SIG-M5 (cell line): ENCODE measurements around the gene ZNG1B.
"Not testable (repeated sequence)": the region's sequence is repeated elsewhere in the genome, so short reads cannot be mapped to it uniquely, and the experiment has no call there.

Experiments used
- DNase-seq: peaks from one replicate; lab custom pipeline; 2025; lab: John Stamatoyannopoulos, UW

ZNG1B gene

DNA sequence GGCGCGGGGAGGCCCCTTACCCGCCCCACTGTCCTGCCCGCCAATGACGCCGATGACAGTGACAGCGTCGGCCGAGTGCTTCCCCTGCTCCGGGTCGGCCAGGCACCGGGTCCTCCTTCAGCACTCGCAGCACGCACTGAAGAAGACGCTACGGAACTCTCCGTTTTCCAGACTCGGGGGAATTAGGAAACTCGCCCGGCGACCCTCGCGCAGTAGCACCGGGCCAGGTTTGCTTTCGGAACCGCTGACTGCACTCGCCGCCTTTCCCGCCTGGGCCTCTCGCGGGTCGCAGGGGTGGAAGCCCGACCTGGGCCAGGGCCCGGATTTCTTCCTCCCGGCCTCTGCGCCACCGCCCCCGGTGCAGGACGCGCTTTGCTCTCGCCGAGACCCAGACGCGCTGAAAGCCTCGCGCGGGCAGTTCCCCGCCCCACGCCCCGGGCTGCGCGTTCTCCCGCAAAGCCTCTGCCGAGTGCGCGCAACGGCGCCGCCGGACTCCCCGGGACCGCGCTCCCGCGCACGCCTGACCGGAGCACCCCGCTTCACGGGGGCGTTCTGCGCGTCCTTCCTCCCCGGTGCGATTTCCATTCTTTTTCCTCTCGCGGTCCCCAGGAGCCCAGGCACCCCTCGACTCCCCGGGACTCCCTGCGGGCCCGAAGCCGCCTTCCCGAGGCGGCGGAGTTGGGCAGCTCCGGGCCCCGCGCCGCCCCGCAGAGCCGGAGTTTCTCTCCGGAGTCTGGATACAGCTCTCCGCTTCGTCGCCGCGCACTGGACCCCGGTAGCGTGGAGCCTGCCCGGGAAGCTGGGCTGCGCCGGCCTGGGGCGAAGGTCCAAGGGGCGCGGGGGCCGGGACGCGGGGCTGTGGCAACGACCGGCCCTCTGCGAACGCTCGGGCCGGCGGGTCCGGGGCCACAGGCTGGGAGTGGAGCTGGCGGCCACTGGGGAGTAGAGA is 65.9 kb downstream of the ZNG1B start:
- not testable (repeated sequence) for DNase-seq

- DNase-seq, result not testable (repeated sequence)
Measured at GRCh38 chr2:113504081-113504480, 66.6 kb downstream of the ZNG1B start.

DNA sequence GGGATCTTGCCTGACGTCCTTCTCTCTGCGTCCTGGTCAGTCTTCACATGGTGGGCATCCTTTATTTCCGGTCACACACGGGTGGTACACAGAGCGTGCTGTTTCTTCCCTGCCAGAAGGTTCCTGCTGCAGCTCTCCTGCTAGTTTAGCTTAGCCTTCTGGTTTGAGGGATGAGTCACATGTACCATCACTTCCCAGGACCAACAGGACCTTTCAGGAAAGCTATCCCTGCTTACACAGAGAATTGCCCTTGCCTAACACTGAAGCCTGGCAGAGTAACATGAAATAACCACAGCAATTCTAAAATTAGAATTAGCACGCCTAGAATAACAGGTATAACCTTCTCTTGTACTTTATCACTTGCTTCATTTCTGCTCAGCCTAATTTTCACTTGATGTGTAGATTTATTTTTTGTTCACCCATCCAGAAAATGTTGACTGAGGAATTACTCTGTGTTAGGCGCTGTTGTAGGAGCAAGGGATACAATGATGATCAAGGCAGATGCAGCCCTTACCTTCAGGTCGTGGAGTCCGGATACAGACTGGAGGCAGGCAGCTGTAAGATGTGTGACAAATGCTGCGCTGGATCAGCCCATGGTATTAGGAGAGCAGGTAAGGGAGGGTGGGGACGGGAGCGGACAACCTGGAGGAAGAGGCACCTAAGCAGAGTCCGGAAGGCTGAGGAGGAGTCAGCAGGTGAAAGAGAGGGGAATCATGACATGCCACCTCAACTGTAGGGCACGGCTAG is 70.1 kb downstream of the ZNG1B start:
- DNase-seq, result not testable (repeated sequence)

DNA sequence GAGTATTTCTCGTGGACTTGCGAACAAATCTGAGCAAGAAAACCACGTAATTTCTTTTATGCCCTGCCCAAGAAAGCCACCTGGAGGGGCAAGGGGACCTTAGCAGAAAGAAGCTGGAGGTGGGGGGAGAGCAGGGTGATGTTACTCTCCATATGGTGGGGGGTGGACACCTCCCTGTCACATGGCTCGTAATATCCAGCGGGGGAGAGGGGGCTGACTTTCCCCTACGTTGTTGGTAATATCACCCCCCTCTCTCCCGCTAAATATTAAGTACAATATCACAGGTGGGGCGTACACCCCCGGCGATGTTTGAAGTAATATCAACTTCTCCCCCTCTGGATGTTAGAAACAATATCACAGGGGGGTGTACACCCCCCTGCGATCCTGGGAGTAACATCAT is 70.7 kb downstream of the ZNG1B start:
- not testable (repeated sequence) for DNase-seq

GRCh38 chr2:113510913-113511312 is 73.4 kb downstream of the ZNG1B start:
- DNase-seq, result not testable (repeated sequence)

DNA sequence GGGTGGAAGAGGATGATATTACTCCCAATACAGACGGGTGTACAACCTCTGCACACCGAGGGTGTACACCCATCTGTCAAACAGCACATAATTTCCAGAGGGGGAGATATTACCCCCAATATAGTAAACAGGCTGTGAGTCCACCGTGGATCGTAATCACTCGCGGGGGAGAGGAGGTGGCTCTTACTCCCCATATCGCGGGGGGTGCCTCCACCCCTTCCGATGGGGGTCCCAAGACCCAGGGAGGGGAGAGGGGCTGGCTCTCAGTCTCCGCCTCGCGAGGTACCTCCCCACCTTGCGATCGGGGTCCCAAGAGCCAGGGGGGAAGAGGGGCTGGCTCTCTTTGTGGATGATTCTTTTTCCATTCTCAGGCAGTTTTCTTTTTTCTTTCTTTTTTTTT is 74.4 kb downstream of the ZNG1B start:
- not testable (repeated sequence) for DNase-seq

- DNase-seq, result not testable (repeated sequence)
Measured at GRCh38 chr2:113515457-113515856, 78.0 kb downstream of the ZNG1B start.

- DNase-seq, result not testable (repeated sequence)
Measured at GRCh38 chr2:113515995-113516394, 78.5 kb downstream of the ZNG1B start.

DNA sequence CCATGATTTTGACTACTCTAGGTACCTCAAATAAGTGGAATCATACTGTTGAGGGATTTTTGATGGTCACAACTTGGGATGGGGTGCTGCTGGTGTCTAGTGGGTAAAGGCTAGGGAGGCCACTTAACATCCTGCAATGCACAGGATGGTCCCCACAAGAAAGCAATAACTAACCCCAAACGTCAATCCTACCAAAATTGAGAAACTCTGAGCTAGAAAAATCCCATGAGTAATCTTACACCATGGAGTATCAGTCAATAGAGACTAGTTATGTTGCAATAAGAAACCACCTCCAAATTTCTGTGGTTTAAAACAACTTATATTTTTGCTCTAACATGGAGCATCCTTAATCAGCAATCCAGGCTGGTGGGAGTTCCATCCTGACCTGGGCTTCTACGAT is 79.5 kb downstream of the ZNG1B start:
- not testable (repeated sequence) for DNase-seq

- not testable (repeated sequence) for DNase-seq
Measured at GRCh38 chr2:113520837-113521236, 83.3 kb downstream of the ZNG1B start.

DNA sequence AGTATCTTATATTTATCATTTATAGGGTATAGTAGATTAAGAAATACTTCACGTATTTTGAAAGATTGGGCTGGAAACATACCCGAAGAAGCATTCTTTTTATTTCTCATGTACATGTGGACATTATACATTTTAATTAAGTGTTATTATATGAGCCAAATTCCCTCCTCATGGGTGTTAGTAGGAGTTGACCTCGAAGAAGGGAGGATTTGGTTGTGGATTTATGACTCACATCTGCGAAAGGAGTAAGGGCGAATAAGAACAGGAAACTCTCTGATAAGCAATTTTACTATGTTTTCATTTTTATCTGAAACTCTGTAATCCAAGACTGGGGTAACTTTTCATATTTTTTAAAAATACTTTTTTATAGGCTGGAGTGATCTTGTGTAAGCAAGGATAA is 84.0 kb downstream of the ZNG1B start:
- not testable (repeated sequence) for DNase-seq

DNA sequence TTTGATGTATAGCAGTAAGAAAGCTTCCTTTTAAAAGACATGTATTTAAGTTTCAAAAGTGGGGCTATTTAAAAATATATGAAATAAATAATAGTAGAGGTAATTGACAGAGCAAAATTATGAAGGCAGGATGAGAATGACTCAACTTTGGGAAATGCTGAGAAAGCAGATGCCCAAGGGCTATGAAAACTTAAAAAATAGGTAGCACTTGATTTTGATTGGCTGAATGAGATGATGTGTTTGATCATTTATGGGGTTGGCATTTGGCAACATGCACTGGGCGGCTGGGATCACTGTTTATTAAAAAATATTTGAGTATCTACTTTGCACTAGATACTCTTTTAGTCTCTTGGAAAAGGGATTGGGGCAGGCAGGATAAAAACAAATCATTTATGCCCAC is 87.5 kb downstream of the ZNG1B start:
- DNase-seq, result not testable (repeated sequence)

DNA sequence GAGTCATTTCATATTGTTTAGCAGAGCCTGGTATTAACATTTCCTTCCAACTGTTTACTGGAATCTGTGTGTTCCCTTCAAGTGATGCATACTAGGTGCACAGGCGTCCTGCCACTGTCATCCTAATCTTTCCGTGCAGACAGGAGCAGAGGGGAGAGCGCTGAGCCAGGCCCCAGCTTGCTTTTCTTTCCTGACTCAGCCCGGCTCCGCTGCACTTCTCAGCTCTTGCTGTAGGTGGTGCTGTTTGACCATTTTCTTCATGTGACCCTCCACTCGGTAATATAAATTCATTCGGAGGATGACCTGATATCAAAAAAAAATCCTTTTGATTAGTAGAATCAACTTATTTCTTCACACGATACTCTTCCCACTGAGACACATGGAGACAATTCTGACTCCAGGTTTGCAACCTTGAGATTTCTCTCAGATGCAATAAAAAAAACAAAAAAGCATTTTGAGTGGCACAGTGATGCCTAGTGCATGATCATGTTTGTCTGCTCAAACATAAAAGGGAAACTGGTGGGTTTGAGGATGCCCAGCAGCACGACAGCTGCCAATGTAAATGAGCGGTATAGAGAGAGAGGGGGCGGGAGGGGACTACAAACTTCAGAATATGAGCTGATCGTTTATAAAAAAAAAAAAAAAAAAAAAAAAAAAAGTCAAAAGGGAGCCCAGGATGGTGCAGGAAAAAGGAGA is 90.0 kb downstream of the ZNG1B start:
- DNase-seq, result not testable (repeated sequence)

DNA sequence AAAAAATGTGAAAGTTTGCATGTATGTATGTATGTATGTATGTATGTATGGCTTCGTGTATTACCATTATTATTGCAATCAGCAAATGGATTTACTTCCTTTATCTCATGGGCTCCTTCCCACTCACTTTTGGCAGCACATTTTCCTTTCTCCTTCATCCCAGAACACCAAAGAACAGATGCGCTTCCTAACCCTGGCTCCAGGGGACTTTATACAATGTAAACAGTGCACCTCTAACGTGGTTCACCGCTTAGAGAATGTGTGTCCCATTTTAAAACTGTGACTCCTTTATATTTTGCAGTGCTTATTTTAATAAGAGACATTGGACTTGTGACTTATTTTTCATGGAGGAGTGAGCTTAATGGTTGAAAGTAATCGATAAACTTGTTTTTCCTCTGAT is 90.6 kb downstream of the ZNG1B start:
- not testable (repeated sequence) for DNase-seq

GRCh38 chr2:113528904-113529303 is 91.4 kb downstream of the ZNG1B start:
- DNase-seq, result not testable (repeated sequence)

DNA sequence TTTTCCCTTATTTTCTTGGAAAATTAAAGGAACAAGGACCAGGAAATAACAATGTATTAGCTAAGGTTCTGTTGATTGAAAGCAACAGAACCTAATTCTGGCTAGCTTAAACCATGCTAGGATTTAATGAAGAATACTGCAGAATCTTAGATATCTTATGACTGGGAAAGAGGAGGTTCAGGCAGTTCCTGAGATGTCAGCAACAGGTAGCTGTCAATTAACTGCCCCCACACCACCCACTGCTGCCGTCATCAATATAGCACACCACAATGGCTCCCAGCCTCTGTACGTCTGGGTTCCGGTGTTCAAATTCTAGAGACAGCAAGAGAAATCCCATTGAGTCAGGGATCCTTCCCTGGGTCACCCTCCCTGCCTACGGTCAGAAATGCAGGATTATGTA is 95.5 kb downstream of the ZNG1B start:
- DNase-seq, result not testable (repeated sequence)

- not testable (repeated sequence) for DNase-seq
Measured at GRCh38 chr2:113536573-113536972, 99.1 kb downstream of the ZNG1B start.

DNA sequence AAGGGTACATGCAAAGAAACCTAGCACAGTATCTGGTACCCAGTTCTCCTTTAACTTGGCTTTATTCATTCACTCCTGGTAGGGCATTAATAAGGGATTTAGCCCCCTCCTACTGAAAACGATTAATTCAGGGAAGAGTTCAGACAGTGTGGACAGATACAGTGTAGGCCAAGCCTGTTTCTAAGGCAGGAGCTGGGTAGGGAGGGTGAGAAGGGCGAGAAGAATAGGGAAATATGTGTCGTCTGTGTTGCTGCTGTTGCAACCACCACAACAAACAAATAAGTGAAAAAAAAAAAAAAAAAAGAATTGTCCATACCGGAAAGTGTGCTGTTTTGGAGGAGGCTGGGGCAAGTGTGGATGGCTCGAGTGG is 103.3 kb downstream of the ZNG1B start:
- DNase-seq, result not testable (repeated sequence)

- not testable (repeated sequence) for DNase-seq
Measured at GRCh38 chr2:113541204-113541975, 103.9 kb downstream of the ZNG1B start.

DNA sequence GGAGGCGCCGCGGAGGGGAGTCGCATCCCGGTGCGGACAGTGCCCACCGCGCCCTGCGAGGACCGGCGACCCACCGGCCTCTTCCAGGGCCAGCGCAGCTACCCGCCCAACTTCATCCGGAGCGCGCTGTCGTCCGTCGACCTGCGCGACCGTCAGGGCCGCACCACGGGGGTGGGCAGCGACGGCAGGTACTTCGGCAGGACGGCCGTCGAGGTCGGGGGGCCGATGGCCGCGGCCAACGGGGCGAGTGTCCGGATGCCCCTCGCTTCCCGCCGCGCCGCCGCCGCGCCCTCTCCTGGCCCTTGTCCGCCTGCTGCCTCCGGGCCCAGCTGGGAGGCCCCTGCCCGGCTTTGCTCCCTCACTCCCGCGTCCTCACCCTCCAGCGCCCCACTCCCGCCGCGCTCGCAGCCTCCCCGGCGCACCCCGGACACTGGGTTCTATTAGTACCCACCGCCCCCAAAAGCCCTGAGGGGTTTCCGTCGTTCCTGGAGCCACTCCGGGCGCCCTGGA is 104.5 kb downstream of the ZNG1B start:
- not testable (repeated sequence) for DNase-seq

DNA sequence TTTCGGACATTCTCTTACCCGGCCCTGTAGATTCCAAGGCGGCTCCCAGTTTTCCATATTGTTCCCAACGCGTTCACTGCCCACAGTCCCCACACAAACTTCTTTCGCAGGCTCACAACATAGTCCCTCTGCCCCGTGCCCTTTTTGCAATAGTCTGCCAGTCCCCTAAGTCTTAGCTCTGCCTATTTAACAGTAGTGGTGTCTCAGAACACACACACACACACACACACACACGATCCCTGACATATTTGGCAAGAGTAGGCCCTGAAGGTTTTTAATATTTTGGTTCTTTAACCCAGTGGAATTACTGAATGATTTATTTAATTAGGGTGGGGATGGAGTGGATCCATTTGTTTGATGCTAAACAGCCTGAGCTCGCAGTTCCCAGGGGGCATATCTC is 105.0 kb downstream of the ZNG1B start:
- DNase-seq, result not testable (repeated sequence)
